Liver (tissue), 9 donors: ENCODE results near the gene MTA3. TPM values are rescaled to one million over a fixed set of nuclear protein-coding genes. Genes with fewer than 3 reads are reported as not detected.

Experiments
- DNase-seq: peaks from one replicate; pipeline ENCODE4 v3.0.0-alpha.2; 2017; ENCODE audit warnings: low spot score
- H3K27ac ChIP-seq, 2 donors: one replicate each; pipeline ENCODE4 v1.7.0; 2013; ENCODE audit warnings: inconsistent platforms in 2 of 2, low read length in 2 of 2, control low read depth in 1 of 2, low read depth in 1 of 2, mild to moderate bottlenecking in 1 of 2
- H3K27me3 ChIP-seq, 4 donors: one replicate each; pipeline versions ENCODE4 v1.6.1 to v1.7.0; 2013; ENCODE audit warnings: low read length in 3 of 4, inconsistent platforms in 1 of 4, mild to moderate bottlenecking in 1 of 4, moderate library complexity in 1 of 4; ENCODE audit not compliant: control insufficient read depth in 4 of 4, insufficient read depth in 4 of 4
- H3K36me3 ChIP-seq, 4 donors: one replicate each; pipeline versions ENCODE4 v1.6.1 to v1.7.0; 2013; ENCODE audit warnings: low read length in 3 of 4, mild to moderate bottlenecking in 3 of 4, low read depth in 1 of 4, moderate library complexity in 1 of 4; ENCODE audit not compliant: control insufficient read depth in 4 of 4, insufficient read depth in 3 of 4
- H3K4me1 ChIP-seq, 4 donors: one replicate each; pipeline versions ENCODE4 v1.6.1 to v1.7.0; 2013; ENCODE audit warnings: low read length in 3 of 4, mild to moderate bottlenecking in 3 of 4, moderate library complexity in 1 of 4; ENCODE audit not compliant: control insufficient read depth in 4 of 4, insufficient read depth in 4 of 4
- H3K4me3 ChIP-seq, 3 donors: one replicate each; pipeline versions ENCODE4 v1.6.1 to v1.7.0; 2013; ENCODE audit warnings: low read length in 3 of 3, control low read depth in 1 of 3, low read depth in 1 of 3, mild to moderate bottlenecking in 1 of 3
- H3K9ac ChIP-seq, 2 donors: one replicate each; pipeline ENCODE4 v1.7.0; 2013; ENCODE audit warnings: low read length in 2 of 2, mild to moderate bottlenecking in 2 of 2, moderate library complexity in 2 of 2, control low read depth in 1 of 2, low read depth in 1 of 2
- H3K9me3 ChIP-seq, 4 donors: one replicate each; pipeline versions ENCODE4 v1.6.1 to v1.7.0; 2013; ENCODE audit warnings: low read length in 3 of 4; ENCODE audit not compliant: control insufficient read depth in 4 of 4
- ATF3 ChIP-seq: IDR thresholded peaks from 2 replicates; pipeline ENCODE4 v1.6.1; 2016; ENCODE audit warnings: antibody characterized with exemption
- CTCF ChIP-seq: fragments of 150-350 bp; IDR thresholded peaks from 2 replicates; pipeline ENCODE4 v1.5.1; 2017; ENCODE audit warnings: improper control_type of control experiment, low read depth, low read length; ENCODE audit not compliant: missing input control
- EGR1 ChIP-seq, 2 donors: IDR thresholded peaks; 2 replicates each; pipeline ENCODE4 v1.6.1; 2016 to 2018; ENCODE audit warnings: antibody characterized with exemption in 2 of 2, low read depth in 2 of 2
- FOXA1 ChIP-seq: IDR thresholded peaks from 2 replicates; pipeline ENCODE4 v1.6.1; 2016; ENCODE audit warnings: antibody characterized with exemption
- FOXA2 ChIP-seq: IDR thresholded peaks from 2 replicates; pipeline ENCODE4 v1.6.1; 2016; ENCODE audit warnings: antibody characterized with exemption
- GABPA ChIP-seq, 2 donors: IDR thresholded peaks in 1 of 2; conservative IDR thresholded peaks in 1 of 2; 2 replicates each; pipeline ENCODE4 v1.6.1; 2016; ENCODE audit warnings: antibody characterized with exemption in 2 of 2, mild to moderate bottlenecking in 1 of 2, moderate library complexity in 1 of 2
- HNF4A ChIP-seq, 2 donors: conservative IDR thresholded peaks; 2 replicates each; pipeline ENCODE4 v1.6.1; 2016; ENCODE audit warnings: antibody characterized with exemption in 2 of 2, mild to moderate bottlenecking in 2 of 2
- HNF4G ChIP-seq: IDR thresholded peaks from 2 replicates; pipeline ENCODE4 v1.6.1; 2016; ENCODE audit warnings: antibody characterized with exemption
- JUND ChIP-seq, 2 donors: IDR thresholded peaks; 2 replicates each; pipeline ENCODE4 v1.6.1; 2016; ENCODE audit warnings: antibody characterized with exemption in 2 of 2
- MAX ChIP-seq: IDR thresholded peaks from 2 replicates; pipeline ENCODE4 v1.6.1; 2016; ENCODE audit warnings: antibody characterized with exemption
- NR2F2 ChIP-seq: IDR thresholded peaks from 2 replicates; pipeline ENCODE4 v1.6.1; 2016; ENCODE audit warnings: antibody characterized with exemption
- RAD21 ChIP-seq, 2 donors: IDR thresholded peaks; 2 replicates each; pipeline ENCODE4 v1.6.1; 2016; ENCODE audit warnings: antibody characterized with exemption in 2 of 2, mild to moderate bottlenecking in 2 of 2
- REST ChIP-seq: IDR thresholded peaks from 2 replicates; pipeline ENCODE4 v1.6.1; 2016; ENCODE audit warnings: antibody characterized with exemption, mild to moderate bottlenecking
- RXRA ChIP-seq, 2 donors: IDR thresholded peaks; 2 replicates each; pipeline ENCODE4 v1.6.1; 2017 to 2018; ENCODE audit warnings: antibody characterized with exemption in 2 of 2, mild to moderate bottlenecking in 1 of 2
- SP1 ChIP-seq: IDR thresholded peaks from 2 replicates; pipeline ENCODE4 v1.6.1; 2018; ENCODE audit warnings: antibody characterized with exemption, mild to moderate bottlenecking
- TAF1 ChIP-seq: conservative IDR thresholded peaks from 2 replicates; pipeline ENCODE4 v1.6.1; 2016; ENCODE audit warnings: antibody characterized with exemption, mild to moderate bottlenecking
- YY1 ChIP-seq: IDR thresholded peaks from 2 replicates; pipeline ENCODE4 v1.6.1; 2016; ENCODE audit warnings: antibody characterized with exemption, mild to moderate bottlenecking
- ZBTB33 ChIP-seq: IDR thresholded peaks from 2 replicates; pipeline ENCODE4 v1.6.1; 2016; ENCODE audit warnings: antibody characterized with exemption
- WGBS: extraction: QIAGEN DNeasy Blood & Tissue Kit; methylation state at CpG from one replicate; pipeline ENCODE4 v1.1.7; 2013; 5-methylcytosine and 5-hydroxymethylcytosine counted together
- polyA plus RNA-seq, 2 donors: library from polyadenylated mRNA; stranded (reverse) in 1 of 2; unstranded in 1 of 2; fragments of 200-250 nt in 1 of 2; fragments of >200 nt in 1 of 2; fragmentation: Nextera tagmentation in 1 of 2; extraction: Ambion mirVana in 1 of 2; gene quantifications; one replicate each; pipeline versions ENCODE4 v1.2.1 to v1.2.3, GENCODE V29; 2013 to 2015
- total RNA-seq, 2 donors: library from RNA; depleted of rRNA; stranded (reverse); fragments of >200 nt; gene quantifications; one replicate each; pipeline ENCODE4 v1.2.3, GENCODE V29; 2014
- donor health status: healthy.
- donor health status: healthy.
- donor health status: healthy.
- donor health status: healthy.
- donor health status: healthy.

The MTA3 gene
- total and polyA plus RNA-seq, 4 donors, result 5.5 to 10.3 (median 6.8) TPM

- TF ChIP-seq ZBTB33, result no peak
- TF ChIP-seq EGR1 (IDR thresholded peaks at IDR 0.05; ENCODE audit: low read depth in 2 of 2), result no peak
- TF ChIP-seq FOXA2, result no peak
- TF ChIP-seq FOXA1, result no peak
Measured at GRCh38 chr2:42547446-42548295, 20.8 kb upstream of the MTA3 start (continued).

- 94% methylated on average over 6 of the region's 6 CpGs for WGBS
- H3K9me3 ChIP-seq, result no peaks in the 10 kb centered on the region
Measured at GRCh38 chr2:42550870-42551269, 17.6 kb upstream of the MTA3 start.

More at GRCh38 chr2:42550870-42551269, 17.6 kb upstream of the MTA3 start:
- Histone ChIP-seq H3K4me3 (no peak overlapping the region), H3K27ac (no peak overlapping the region), H3K9ac (no peak overlapping the region), H3K27me3 (no peaks in the 10 kb centered on the region), H3K4me1 (no peaks in the 10 kb centered on the region), H3K36me3 (no peaks in the 10 kb centered on the region)
- TF ChIP-seq YY1 (no peak), EGR1 (IDR thresholded peaks at IDR 0.05; ENCODE audit: low read depth in 2 of 2) (no peak), ATF3 (no peak), TAF1 (no peak), NR2F2 (no peak), JUND (IDR thresholded peaks at IDR 0.05) (no peak), FOXA2 (no peak), RXRA (IDR thresholded peaks at IDR 0.05) (no peak), CTCF (no peak), SP1 (no peak), GABPA (IDR thresholded peaks at IDR 0.05 in 1 of 2, conservative IDR thresholded peaks at IDR 0.05 in 1 of 2) (no peak), MAX (no peak), ZBTB33 (no peak), RAD21 (IDR thresholded peaks at IDR 0.05) (no peak), REST (no peak), HNF4G (no peak), FOXA1 (no peak), HNF4A (conservative IDR thresholded peaks at IDR 0.05) (no peak)
- DNase-seq, result no peak
